Measurements from ENCODE around the gene ZNF878. TPM values are rescaled to one million over a fixed set of nuclear protein-coding genes. Genes with fewer than 3 reads are reported as not detected.

ZNF878 gene
- total RNA-seq (under 1 TPM; 0.23 to 0.28 TPM), polyA plus RNA-seq (under 1 TPM; 0.22 to 0.33 TPM)
- long read RNA-seq, donor 1: 0 reads
- long read RNA-seq, donor 2: 0 reads
- long read RNA-seq, donor 3: 0 reads
- long read RNA-seq, donor 4: 0 reads
- long read RNA-seq, donor 5: 0 reads

GRCh38 chr19:12052497-12053169 lies at the start of gene ZNF878:
ZNF878 (minus strand) TSS chr19:12052961; CDS start chr19:12052801, 160 bp downstream.
- peak; percentile 95 to 97 (median 97) for DNase-seq

GRCh38 chr19:12098040-12098439 lies 45.3 kb upstream of the ZNF878 start:
- DNase-seq (no peak), ATAC-seq (ENCODE audit: insufficient read depth, low FRiP score) (peak; percentile 53)
- TF ChIP-seq CTCF (IDR thresholded peaks at IDR 0.05; ENCODE audit: control extremely low read depth, extremely low read depth): no peak
- WGBS, 2 donors: 60 to 84% methylated on average over 9 of the region's 9 CpGs
- Histone ChIP-seq H3K4me3 (no peak overlapping the region), H3K9ac (ENCODE audit: insufficient read depth in 1 of 2, low read length in 2 of 2) (no peak overlapping the region), H3K9me3 (ENCODE audit: control insufficient read depth in 4 of 4, insufficient read depth in 3 of 4, low read length in 3 of 4) (peaks cover 0 to 7% (median 2%) of the 10 kb centered on the region in 4 donors), H3K36me3 (ENCODE audit: control insufficient read depth in 4 of 4, insufficient read depth in 4 of 4, low read length in 4 of 4) (peaks cover 0 to 28% (median 8%) of the 10 kb centered on the region in 4 donors), H3K4me1 (ENCODE audit: control insufficient read depth in 5 of 5, insufficient read depth in 5 of 5, low read length in 5 of 5) (peaks cover 0 to 8% (median 1%) of the 10 kb centered on the region in 5 donors), H3K27me3 (ENCODE audit: control insufficient read depth in 3 of 3, insufficient read depth in 3 of 3, low read length in 2 of 3) (no peaks in the 10 kb centered on the region), H3K27ac (ENCODE audit: low read depth in 1 of 2, low read length in 1 of 2) (no peak overlapping the region)

More at GRCh38 chr19:12052497-12053169, at the start of gene ZNF878:
- H3K9me3 ChIP-seq (ENCODE audit: control insufficient read depth in 4 of 4, insufficient read depth in 3 of 4, low read length in 3 of 4): no peaks in the 10 kb centered on the region
- peak within 1 kb of the TSS; percentile 49 for H3K4me3 ChIP-seq
- H3K27me3 ChIP-seq (ENCODE audit: control insufficient read depth in 3 of 3, insufficient read depth in 3 of 3, low read length in 2 of 3): no peaks in the 10 kb centered on the region
- H3K4me1 ChIP-seq (ENCODE audit: control insufficient read depth in 5 of 5, insufficient read depth in 5 of 5, low read length in 5 of 5): peaks cover 0 to 6% (median 0%) of the 10 kb centered on the region in 5 donors
- H3K9ac ChIP-seq (ENCODE audit: insufficient read depth in 1 of 2, low read length in 2 of 2): peak within 1 kb of the TSS; percentile 28 to 79
- H3K36me3 ChIP-seq (ENCODE audit: control insufficient read depth in 4 of 4, insufficient read depth in 4 of 4, low read length in 4 of 4): no peaks in the 10 kb centered on the region
- 0% methylated on average over 37 to 46 of the region's 46 CpGs for WGBS, 2 donors
- peak; percentile 98 for ATAC-seq (ENCODE audit: insufficient read depth, low FRiP score)
- peak within 1 kb of the TSS; percentile 53 to 72 for H3K27ac ChIP-seq (ENCODE audit: low read depth in 1 of 2, low read length in 1 of 2)
- TF ChIP-seq CTCF (IDR thresholded peaks at IDR 0.05; ENCODE audit: control extremely low read depth, extremely low read depth): no peak

DNA sequence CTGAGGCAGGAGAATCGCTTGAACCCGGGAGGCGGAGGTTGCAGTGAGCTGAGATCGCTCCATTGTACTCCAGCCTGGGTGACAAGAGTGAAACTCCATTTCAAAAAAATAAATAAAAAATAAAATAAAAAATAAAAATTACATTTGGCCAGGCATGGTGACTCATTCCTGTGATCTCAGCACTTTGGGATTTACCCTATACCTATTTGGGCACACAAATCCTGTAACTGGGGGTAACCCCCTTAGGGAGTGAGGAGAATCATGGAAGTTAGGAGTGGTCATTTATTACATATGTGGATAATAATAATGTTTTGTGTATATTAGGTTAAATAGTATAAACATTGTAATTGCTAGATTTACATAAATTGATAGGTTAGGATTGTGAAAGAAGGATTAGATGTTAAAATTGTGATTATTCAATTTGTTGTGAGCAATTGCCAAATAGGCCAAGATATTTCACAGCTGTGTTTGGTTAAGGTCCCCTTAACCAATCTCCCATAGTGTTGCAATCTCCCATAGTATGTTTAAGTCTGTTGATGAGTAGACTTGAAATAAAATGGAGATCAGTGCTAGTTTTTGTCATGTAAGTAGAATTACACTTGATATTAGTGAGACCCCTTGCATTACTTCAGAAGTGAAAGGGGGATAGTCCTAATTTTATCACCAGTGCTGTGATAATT lies 42.5 kb upstream of the ZNF878 start:
- H3K9ac ChIP-seq (ENCODE audit: insufficient read depth in 1 of 2, low read length in 2 of 2): no peak overlapping the region
- H3K4me1 ChIP-seq (ENCODE audit: control insufficient read depth in 5 of 5, insufficient read depth in 5 of 5, low read length in 5 of 5): peaks cover 0 to 10% (median 1%) of the 10 kb centered on the region in 5 donors
- no peak for ATAC-seq (ENCODE audit: insufficient read depth, low FRiP score)
- peaks cover 0 to 7% (median 2%) of the 10 kb centered on the region in 4 donors for H3K9me3 ChIP-seq (ENCODE audit: control insufficient read depth in 4 of 4, insufficient read depth in 3 of 4, low read length in 3 of 4)
- no peak overlapping the region for H3K4me3 ChIP-seq
- H3K27me3 ChIP-seq (ENCODE audit: control insufficient read depth in 3 of 3, insufficient read depth in 3 of 3, low read length in 2 of 3): no peaks in the 10 kb centered on the region
- no peak overlapping the region for H3K27ac ChIP-seq (ENCODE audit: low read depth in 1 of 2, low read length in 1 of 2)
- DNase-seq: peak in 1 of 3 donors; percentile 19
- H3K36me3 ChIP-seq (ENCODE audit: control insufficient read depth in 4 of 4, insufficient read depth in 4 of 4, low read length in 4 of 4): peaks cover 0 to 28% (median 8%) of the 10 kb centered on the region in 4 donors
- 94 to 96% methylated on average over 4 of the region's 4 CpGs for WGBS, 2 donors
- TF ChIP-seq CTCF (IDR thresholded peaks at IDR 0.05; ENCODE audit: control extremely low read depth, extremely low read depth): no peak
